ENCODE data around the gene DTD2. TPM values are rescaled to one million over a fixed set of nuclear protein-coding genes. Genes with fewer than 3 reads are reported as not detected.

Gene DTD2
- total and polyA plus RNA-seq, 2 of the 8 experiments (the other 6 are each of a cell fraction or from before 2014, with no cell fraction given), result 12.0 to 19.5 TPM

DNA sequence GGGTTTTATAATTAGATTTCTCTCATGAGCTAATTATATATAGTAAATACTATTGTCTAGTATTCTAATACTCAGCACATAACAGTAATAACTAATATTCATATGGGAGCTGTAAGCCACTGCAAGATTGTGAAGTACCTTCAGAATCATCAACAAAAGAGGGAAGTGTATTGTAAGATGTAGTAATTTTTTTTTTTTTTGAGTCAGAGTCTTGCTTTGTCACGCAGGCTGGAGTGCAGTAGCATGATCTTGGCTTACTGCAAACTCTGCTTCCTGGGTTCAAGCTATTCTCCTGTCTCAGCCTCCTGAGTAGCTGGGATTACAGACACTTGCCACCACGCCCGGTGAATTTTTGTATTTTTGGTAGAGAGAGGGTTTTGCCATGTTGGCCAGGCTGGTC lies 27.4 kb upstream of the DTD2 start (continued):
- TF ChIP-seq, protein P1, sequence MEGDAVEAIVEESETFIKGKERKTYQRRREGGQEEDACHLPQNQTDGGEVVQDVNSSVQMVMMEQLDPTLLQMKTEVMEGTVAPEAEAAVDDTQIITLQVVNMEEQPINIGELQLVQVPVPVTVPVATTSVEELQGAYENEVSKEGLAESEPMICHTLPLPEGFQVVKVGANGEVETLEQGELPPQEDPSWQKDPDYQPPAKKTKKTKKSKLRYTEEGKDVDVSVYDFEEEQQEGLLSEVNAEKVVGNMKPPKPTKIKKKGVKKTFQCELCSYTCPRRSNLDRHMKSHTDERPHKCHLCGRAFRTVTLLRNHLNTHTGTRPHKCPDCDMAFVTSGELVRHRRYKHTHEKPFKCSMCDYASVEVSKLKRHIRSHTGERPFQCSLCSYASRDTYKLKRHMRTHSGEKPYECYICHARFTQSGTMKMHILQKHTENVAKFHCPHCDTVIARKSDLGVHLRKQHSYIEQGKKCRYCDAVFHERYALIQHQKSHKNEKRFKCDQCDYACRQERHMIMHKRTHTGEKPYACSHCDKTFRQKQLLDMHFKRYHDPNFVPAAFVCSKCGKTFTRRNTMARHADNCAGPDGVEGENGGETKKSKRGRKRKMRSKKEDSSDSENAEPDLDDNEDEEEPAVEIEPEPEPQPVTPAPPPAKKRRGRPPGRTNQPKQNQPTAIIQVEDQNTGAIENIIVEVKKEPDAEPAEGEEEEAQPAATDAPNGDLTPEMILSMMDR (IDR thresholded peaks at IDR 0.05; ENCODE audit: control extremely low read depth in 1 of 3, insufficient read depth in 1 of 3, low read depth in 1 of 3, low read length in 3 of 3), result no peak
- TF ChIP-seq ZNF274 (IDR thresholded peaks at IDR 0.05; ENCODE audit: borderline replicate concordance, extremely low read depth, low read length), result no peak
- TF ChIP-seq RNF2 (IDR thresholded peaks at IDR 0.05; ENCODE audit: borderline replicate concordance, low read depth, low read length, missing control alignments, poor library complexity, severe bottlenecking), result no peak
